ENCODE data around the gene CEMIP2. TPM values are rescaled to one million over a fixed set of nuclear protein-coding genes. Genes with fewer than 3 reads are reported as not detected.

CEMIP2 gene
- total RNA-seq, 4 donors from 2014 or later = 7.4 to 50.7 (median 30.5) TPM

DNA sequence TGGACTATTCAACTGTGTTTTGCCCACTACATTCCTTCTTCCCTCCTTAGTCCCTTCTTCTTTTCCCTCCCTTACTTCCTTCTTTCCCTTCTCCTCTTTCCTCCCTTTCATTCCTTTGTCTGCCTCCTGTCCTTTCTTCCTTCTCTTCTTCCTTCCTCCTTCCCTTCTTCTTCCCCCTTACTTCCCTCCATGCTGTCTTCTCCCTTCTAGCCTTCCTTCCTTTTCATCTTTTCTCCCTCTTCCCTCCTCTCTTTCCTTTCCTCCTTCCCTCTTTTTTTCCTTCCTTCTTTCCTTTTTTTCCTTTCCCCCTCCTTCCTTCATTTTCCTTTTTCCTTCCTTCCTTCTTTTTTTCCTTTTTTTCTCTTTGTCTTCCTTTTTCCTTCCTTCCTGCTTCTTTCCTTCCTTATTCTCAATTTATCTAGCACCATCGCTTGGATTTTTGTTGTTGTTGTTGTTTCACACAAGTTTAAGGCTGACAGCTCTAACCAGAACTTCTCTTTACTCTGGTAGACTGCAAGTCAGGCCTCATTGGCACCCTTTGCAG lies 123.4 kb downstream of the CEMIP2 start:
- Histone ChIP-seq H3K27me3 (no peaks in the 10 kb centered on the region), H3K4me1 (no peaks in the 10 kb centered on the region), H3K36me3 (no peaks in the 10 kb centered on the region), H3K27ac (no peak overlapping the region), H3K9me3 (no peaks in the 10 kb centered on the region), H3K4me3 (no peak overlapping the region)
- no peak for TF ChIP-seq CTCF (IDR thresholded peaks at IDR 0.05)
- TF ChIP-seq POLR2A (IDR thresholded peaks at IDR 0.05) = no peak
- DNase-seq = no peak
- intact Hi-C loops (cut with DNase I; ENCODE audit: low total_unique reads) = no loop called here

DNA sequence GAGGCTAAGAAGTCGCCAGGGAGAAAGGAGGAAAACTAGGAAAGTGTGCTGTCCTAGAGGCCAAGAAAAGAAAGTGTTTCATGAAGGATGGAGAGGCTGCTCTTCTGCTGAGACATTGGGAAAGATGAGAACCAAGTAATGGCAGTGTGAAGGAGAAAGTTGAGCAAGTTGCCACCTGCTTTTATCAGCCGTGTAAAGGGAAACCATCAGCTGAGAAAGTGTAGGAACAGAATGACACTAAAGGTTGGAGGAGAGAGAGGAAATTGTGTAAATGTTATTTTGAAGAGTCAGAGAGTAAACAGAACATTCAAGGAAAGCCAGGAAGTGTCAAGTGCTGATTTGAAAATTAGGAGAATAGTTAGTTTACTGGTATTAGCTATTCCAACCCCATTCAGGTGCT lies 125.0 kb downstream of the CEMIP2 start:
- intact Hi-C loops (cut with DNase I; ENCODE audit: low total_unique reads) = no loop called here
- no peak for DNase-seq
- Histone ChIP-seq H3K36me3 (no peaks in the 10 kb centered on the region), H3K4me3 (no peak overlapping the region), H3K27me3 (no peaks in the 10 kb centered on the region), H3K4me1 (no peaks in the 10 kb centered on the region), H3K27ac (no peak overlapping the region), H3K9me3 (no peaks in the 10 kb centered on the region)
- TF ChIP-seq POLR2A (IDR thresholded peaks at IDR 0.05) (no peak), CTCF (IDR thresholded peaks at IDR 0.05) (no peak)

GRCh38 chr9:71642056-71642455 lies 126.3 kb downstream of the CEMIP2 start:
- Histone ChIP-seq H3K9me3 (no peaks in the 10 kb centered on the region), H3K4me3 (no peak overlapping the region), H3K27me3 (no peaks in the 10 kb centered on the region), H3K27ac (no peak overlapping the region), H3K36me3 (no peaks in the 10 kb centered on the region), H3K4me1 (no peaks in the 10 kb centered on the region)
- TF ChIP-seq CTCF (IDR thresholded peaks at IDR 0.05) = no peak
- no peak for TF ChIP-seq POLR2A (IDR thresholded peaks at IDR 0.05)
- intact Hi-C loops (cut with DNase I; ENCODE audit: low total_unique reads) = no loop called here
- no peak for DNase-seq

- no peak overlapping the region for H3K4me3 ChIP-seq
- intact Hi-C loops (cut with DNase I; ENCODE audit: low total_unique reads) = no loop called here
Measured at GRCh38 chr9:71638627-71639026, 129.7 kb downstream of the CEMIP2 start.

GRCh38 chr9:71637926-71638325 lies 130.4 kb downstream of the CEMIP2 start:
- H3K27ac ChIP-seq = peak overlapping the region in 1 of 2 donors; percentile 11
- no peak for TF ChIP-seq POLR2A (IDR thresholded peaks at IDR 0.05)
- TF ChIP-seq CTCF (IDR thresholded peaks at IDR 0.05) = no peak
- no peaks in the 10 kb centered on the region for H3K4me1 ChIP-seq
- no peaks in the 10 kb centered on the region for H3K9me3 ChIP-seq
- intact Hi-C loops (cut with DNase I; ENCODE audit: low total_unique reads) = no loop called here
- H3K36me3 ChIP-seq = no peaks in the 10 kb centered on the region
- no peaks in the 10 kb centered on the region for H3K27me3 ChIP-seq
- H3K4me3 ChIP-seq = no peak overlapping the region
- no peak for DNase-seq

More at GRCh38 chr9:71638627-71639026, 129.7 kb downstream of the CEMIP2 start:
- H3K27me3 ChIP-seq = no peaks in the 10 kb centered on the region
- DNase-seq = peak in 1 of 2 donors; percentile 15
- H3K9me3 ChIP-seq = no peaks in the 10 kb centered on the region
- H3K4me1 ChIP-seq = no peaks in the 10 kb centered on the region
- H3K27ac ChIP-seq = peak overlapping the region in 1 of 2 donors; percentile 11
- TF ChIP-seq CTCF (IDR thresholded peaks at IDR 0.05) (no peak), POLR2A (IDR thresholded peaks at IDR 0.05) (no peak)
- no peaks in the 10 kb centered on the region for H3K36me3 ChIP-seq

All from uterus (tissue), 4 donors.